GM23248 (cell line): ENCODE results near the gene GEMIN7. TPM values are rescaled to one million over a fixed set of nuclear protein-coding genes. Genes with fewer than 3 reads are reported as not detected.

Experiments
- DNase-seq: peaks from one replicate; pipeline ENCODE4 v3.0.0-alpha.2; 2015
- H2AFZ ChIP-seq: fragments of 200-600 bp; sonication (generic); 2 replicates; pipeline ENCODE4 v1.6.1; 2016; ENCODE audit warnings: antibody characterized with exemption
- H3F3A ChIP-seq: fragments of 200-600 bp; sonication (generic); 2 replicates; pipeline ENCODE4 v1.6.1; 2016; ENCODE audit warnings: mild to moderate bottlenecking, antibody characterized with exemption, mixed run types; ENCODE audit not compliant: insufficient read depth
- H3K27ac ChIP-seq: fragments of 200-600 bp; sonication (generic); 2 replicates; pipeline ENCODE4 v1.5.1; 2016; ENCODE audit warnings: mild to moderate bottlenecking
- H3K27me3 ChIP-seq: fragments of 200-600 bp; sonication (generic); replicated peaks from 2 replicates; pipeline ENCODE4 v1.6.1; 2016; ENCODE audit warnings: mild to moderate bottlenecking; ENCODE audit not compliant: insufficient read depth
- H3K36me3 ChIP-seq: fragments of 200-600 bp; sonication (generic); 2 replicates; pipeline ENCODE4 v1.6.1; 2016; ENCODE audit warnings: low read depth, mild to moderate bottlenecking
- H3K4me1 ChIP-seq: fragments of 200-600 bp; sonication (generic); 2 replicates; pipeline ENCODE4 v1.6.1; 2016; ENCODE audit warnings: mild to moderate bottlenecking; ENCODE audit not compliant: insufficient read depth
- H3K4me2 ChIP-seq: fragments of 200-600 bp; sonication (generic); one replicate; pipeline ENCODE4 v1.6.1; 2016; ENCODE audit warnings: mild to moderate bottlenecking; ENCODE audit not compliant: unreplicated experiment
- H3K4me3 ChIP-seq: fragments of 200-600 bp; sonication (generic); 2 replicates; pipeline ENCODE4 v1.5.1; 2016; ENCODE audit warnings: mild to moderate bottlenecking
- H3K79me2 ChIP-seq: fragments of 200-600 bp; sonication (generic); 2 replicates; pipeline ENCODE4 v1.6.1; 2016; ENCODE audit warnings: mild to moderate bottlenecking; ENCODE audit not compliant: insufficient read depth
- H3K9ac ChIP-seq: fragments of 200-600 bp; sonication (generic); 2 replicates; pipeline ENCODE4 v1.6.1; 2016; ENCODE audit warnings: mild to moderate bottlenecking
- H3K9me2 ChIP-seq: fragments of 200-600 bp; sonication (generic); 2 replicates; pipeline ENCODE4 v1.6.1; 2016; ENCODE audit warnings: mixed run types, mild to moderate bottlenecking, moderate library complexity; ENCODE audit not compliant: insufficient read depth
- H3K9me3 ChIP-seq: fragments of 200-600 bp; sonication (generic); one replicate; pipeline ENCODE4 v1.6.1; 2017; ENCODE audit warnings: low read depth
- H4K20me1 ChIP-seq: fragments of 200-600 bp; sonication (generic); 2 replicates; pipeline ENCODE4 v1.6.0; 2016; ENCODE audit not compliant: insufficient read depth
- EZH2 ChIP-seq: fragments of 200-600 bp; sonication (generic); IDR thresholded peaks from 2 replicates; pipeline ENCODE4 v1.6.1; 2018; ENCODE audit warnings: antibody characterized with exemption, mild to moderate bottlenecking; ENCODE audit not compliant: insufficient read depth, poor library complexity, severe bottlenecking
- EZH2phosphoT487 ChIP-seq: fragments of 200-600 bp; sonication (generic); IDR thresholded peaks from 2 replicates; pipeline ENCODE4 v1.6.1; 2018; ENCODE audit warnings: antibody characterized with exemption, moderate library complexity, mild to moderate bottlenecking, low read depth; ENCODE audit not compliant: insufficient read depth
- WGBS, 2 experiments: methylation state at CpG; one replicate each; pipeline ENCODE4 v1.1.6; 2015 to 2017; ENCODE audit warnings: low lambda C conversion rate in 2 of 2, low coverage in 1 of 2; ENCODE audit errors: missing lambda C conversion rate in 2 of 2; 5-methylcytosine and 5-hydroxymethylcytosine counted together
- in situ Hi-C: fragments of 300-500 bp; cut with MboI; formaldehyde crosslinking; loops from 2 replicates; pipeline ENCODE4 v1.15.0; 2020
- polyA plus RNA-seq: library from polyadenylated mRNA; unstranded; fragments of >200 nt; fragmentation: Nextera tagmentation; extraction: Ambion mirVana; gene quantifications from 2 replicates; pipeline ENCODE4 v1.2.1, GENCODE V29; 2016
- total RNA-seq: library from RNA; depleted of rRNA; stranded (reverse); fragments of >200 nt; shearing (Covaris generic); gene quantifications from 2 replicates; pipeline ENCODE4 v1.2.3, GENCODE V29; 2014

The GEMIN7 gene
- total and polyA plus RNA-seq, 2 experiments from 2014 or later: 25.3 to 48.4 TPM

DNA sequence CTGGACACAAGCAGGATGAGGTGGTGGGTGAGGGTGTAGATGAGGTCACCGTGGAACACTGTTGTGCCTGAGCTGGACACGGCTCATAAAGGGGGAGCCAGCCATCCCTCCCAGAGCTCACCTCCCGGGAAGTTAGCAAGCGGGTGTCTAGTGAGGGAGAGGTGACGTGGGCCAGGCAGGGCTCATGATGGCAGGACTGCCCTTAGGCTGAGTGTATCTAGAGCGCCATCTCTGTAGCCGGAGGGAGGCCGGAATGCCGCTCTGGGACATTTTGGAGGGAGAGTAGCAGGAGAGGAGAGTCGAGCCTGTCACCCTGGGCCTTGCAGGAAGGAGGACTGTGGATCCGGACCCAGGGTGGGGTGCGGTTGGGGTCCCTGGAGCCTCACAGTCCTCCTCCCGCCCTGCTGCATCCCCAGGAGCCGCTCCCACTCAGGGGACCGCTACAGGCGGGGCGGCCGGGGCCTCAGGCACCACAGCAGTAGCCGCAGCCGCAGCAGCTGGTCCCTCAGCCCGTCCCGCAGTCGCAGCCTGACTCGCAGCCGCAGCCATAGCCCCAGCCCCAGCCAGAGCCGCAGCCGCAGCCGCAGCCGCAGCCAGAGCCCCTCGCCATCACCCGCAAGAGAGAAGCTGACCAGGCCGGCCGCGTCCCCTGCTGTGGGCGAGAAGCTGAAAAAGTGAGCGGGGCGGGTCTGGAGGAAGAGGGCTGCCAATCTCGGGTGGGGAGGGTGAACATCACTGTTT, 12.0 kb upstream of the GEMIN7 start:
- Histone ChIP-seq H3K9me2 (no peaks in the 10 kb centered on the region), H4K20me1 (no peaks in the 10 kb centered on the region), H3K9ac (no peak overlapping the region), H3K4me3 (no peak overlapping the region), H3K27me3 (no peaks in the 10 kb centered on the region), H3K79me2 (peaks cover 5% of the 10 kb centered on the region; the same call in 1 of the 2 replicates), H3K36me3 (peaks cover 20% of the 10 kb centered on the region; the same call in 1 of the 2 replicates), H3K4me2 (no peak overlapping the region), H3F3A (no peaks in the 10 kb centered on the region), H3K27ac (no peak overlapping the region), H2AFZ (no peak overlapping the region), H3K9me3 (no peaks in the 10 kb centered on the region), H3K4me1 (no peaks in the 10 kb centered on the region)
- 96% methylated on average over 35 to 38 of the region's 38 CpGs for WGBS, 2 experiments
- DNase-seq: no peak
- in situ Hi-C loops: no loop called here
- TF ChIP-seq EZH2: no peak
- TF ChIP-seq EZH2phosphoT487: no peak

DNA sequence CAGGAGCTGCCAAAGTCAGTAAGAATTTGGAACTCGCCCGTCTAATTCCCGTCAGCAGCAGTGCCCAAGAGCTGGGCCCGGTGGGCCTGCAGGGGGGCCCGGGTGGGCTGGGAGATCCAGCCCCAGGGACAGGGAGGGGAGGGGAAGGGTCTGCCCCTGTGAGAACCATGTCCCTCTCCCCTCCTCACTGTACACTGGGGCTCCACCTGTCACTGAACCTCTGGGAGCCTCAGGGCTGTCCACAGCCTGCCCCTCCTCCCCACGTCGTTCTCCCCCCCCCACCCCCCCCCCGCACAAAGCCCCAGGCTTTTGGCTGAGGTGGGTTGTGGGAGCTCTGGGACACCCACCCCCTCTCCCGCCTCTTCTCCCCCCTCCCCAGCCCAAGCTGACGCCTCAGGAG, 11.0 kb upstream of the GEMIN7 start:
- peaks cover 13% of the 10 kb centered on the region; the same call in 1 of the 2 replicates for H3K36me3 ChIP-seq
- H3F3A ChIP-seq: no peaks in the 10 kb centered on the region
- WGBS, 2 experiments: 87 to 88% methylated on average over 3 to 7 of the region's 10 CpGs
- H3K9me3 ChIP-seq: no peaks in the 10 kb centered on the region
- DNase-seq: no peak
- no peaks in the 10 kb centered on the region for H3K4me1 ChIP-seq
- no peaks in the 10 kb centered on the region for H3K9me2 ChIP-seq
- H3K79me2 ChIP-seq: peaks cover 5% of the 10 kb centered on the region; the same call in 1 of the 2 replicates
- H3K27me3 ChIP-seq: no peaks in the 10 kb centered on the region
- no peak overlapping the region for H3K4me3 ChIP-seq
- TF ChIP-seq EZH2phosphoT487 (no peak), EZH2 (no peak)
- H2AFZ ChIP-seq: no peak overlapping the region
- no peak overlapping the region for H3K27ac ChIP-seq
- H3K9ac ChIP-seq: no peak overlapping the region
- in situ Hi-C loops: no loop called here
- H4K20me1 ChIP-seq: no peaks in the 10 kb centered on the region
- H3K4me2 ChIP-seq: no peak overlapping the region

DNA sequence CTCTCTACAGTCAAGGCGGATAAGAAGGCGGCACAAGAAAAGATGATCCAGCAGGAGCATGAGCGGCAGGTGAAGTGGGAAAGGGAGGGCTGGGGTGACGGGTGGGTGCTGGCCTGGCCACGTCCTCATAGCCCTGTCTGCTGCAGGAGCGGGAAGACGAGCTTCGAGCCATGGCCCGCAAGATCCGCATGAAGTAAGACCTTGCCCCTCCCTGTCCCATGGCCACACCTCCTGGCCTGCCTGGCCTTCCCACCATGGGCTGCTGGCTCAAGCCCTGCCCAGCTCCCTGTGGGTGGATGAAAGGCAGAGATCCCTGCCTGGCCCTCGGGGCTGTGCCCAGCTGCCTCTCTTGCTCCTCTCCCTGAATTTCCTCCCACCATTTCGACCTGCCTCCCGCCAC, 10.0 kb upstream of the GEMIN7 start:
- in situ Hi-C loops: no loop called here
- no peak overlapping the region for H3K4me2 ChIP-seq

DNA sequence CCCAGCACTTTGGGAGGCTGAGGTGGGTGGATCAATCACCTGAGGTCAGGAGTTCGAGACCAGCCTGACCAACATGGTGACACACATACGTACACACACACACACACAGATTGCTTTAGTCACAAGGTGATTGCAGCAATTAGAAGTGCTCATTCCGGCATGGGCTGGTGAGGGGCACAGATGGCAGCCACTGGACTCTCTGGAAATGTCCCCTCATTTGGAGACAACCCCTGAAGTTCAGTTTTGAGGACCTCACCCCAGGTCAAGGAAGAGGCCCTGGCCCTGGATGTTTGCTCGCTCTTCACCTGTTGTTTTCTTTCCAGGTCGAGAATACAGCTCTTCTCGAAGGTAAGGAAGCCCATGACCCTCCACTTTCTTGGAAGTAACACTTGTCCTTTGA, 8.8 kb upstream of the GEMIN7 start:
- no peaks in the 10 kb centered on the region for H3K79me2 ChIP-seq
- H3K4me1 ChIP-seq: no peaks in the 10 kb centered on the region
- H3K9me3 ChIP-seq: no peaks in the 10 kb centered on the region
- no peak overlapping the region for H3K9ac ChIP-seq
- no peak for DNase-seq
- peaks cover 15% of the 10 kb centered on the region; the same call in 1 of the 2 replicates for H3F3A ChIP-seq
- H2AFZ ChIP-seq: no peak overlapping the region
- in situ Hi-C loops: no loop called here
- H3K27ac ChIP-seq: no peak overlapping the region
- no peak overlapping the region for H3K4me2 ChIP-seq
- no peaks in the 10 kb centered on the region for H3K27me3 ChIP-seq
- no peak overlapping the region for H3K4me3 ChIP-seq
- peaks cover 12% of the 10 kb centered on the region; the same call in 1 of the 2 replicates for H3K36me3 ChIP-seq
- no peaks in the 10 kb centered on the region for H3K9me2 ChIP-seq
- no peaks in the 10 kb centered on the region for H4K20me1 ChIP-seq
- 90 to 91% methylated on average over 6 of the region's 6 CpGs for WGBS, 2 experiments
- TF ChIP-seq EZH2 (no peak), EZH2phosphoT487 (no peak)

More for the DNA sequence above, 10.0 kb upstream of the GEMIN7 start:
- H2AFZ ChIP-seq: no peak overlapping the region
- peaks cover 13% of the 10 kb centered on the region; the same call in 1 of the 2 replicates for H3K36me3 ChIP-seq
- peak; percentile 43 for DNase-seq
- no peak overlapping the region for H3K4me3 ChIP-seq
- no peak overlapping the region for H3K9ac ChIP-seq
- no peaks in the 10 kb centered on the region for H3K27me3 ChIP-seq
- H3K9me2 ChIP-seq: no peaks in the 10 kb centered on the region
- H4K20me1 ChIP-seq: no peaks in the 10 kb centered on the region
- no peak overlapping the region for H3K27ac ChIP-seq
- no peaks in the 10 kb centered on the region for H3K4me1 ChIP-seq
- H3K79me2 ChIP-seq: peaks cover 5% of the 10 kb centered on the region; the same call in 1 of the 2 replicates
- TF ChIP-seq EZH2 (no peak), EZH2phosphoT487 (no peak)
- peaks cover 5% of the 10 kb centered on the region; the same call in 1 of the 2 replicates for H3F3A ChIP-seq
- H3K9me3 ChIP-seq: no peaks in the 10 kb centered on the region
- WGBS, 2 experiments: 76 to 80% methylated on average over 9 to 13 of the region's 13 CpGs
